ENCODE results near the gene PIP5K1C. TPM values are rescaled to one million over a fixed set of nuclear protein-coding genes. Genes with fewer than 3 reads are reported as not detected.

The PIP5K1C gene
- total RNA-seq, 1 experiment from 2014 or later = 26.9 TPM

DNA sequence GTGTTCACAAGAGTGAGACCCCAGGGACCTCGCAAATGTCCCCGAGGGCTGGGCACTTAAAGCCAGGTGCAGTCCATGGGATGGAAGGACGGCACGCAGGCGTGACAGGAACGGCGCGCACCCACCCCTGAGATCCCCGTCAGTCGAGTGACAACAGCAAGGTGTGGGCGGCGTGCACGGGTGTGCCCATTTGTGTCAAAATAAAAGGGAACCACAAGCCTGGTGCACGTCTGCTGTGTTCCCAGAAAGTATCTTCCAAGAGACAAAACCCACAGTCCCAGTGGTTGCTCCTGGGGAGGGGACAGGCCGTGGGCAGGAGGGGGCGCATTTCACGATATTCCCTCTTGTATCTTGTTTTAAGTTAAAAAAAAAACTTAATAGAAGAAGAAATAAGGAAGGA lies 58.0 kb downstream of the PIP5K1C start:
- peak overlapping the region; percentile 36; the same call in 1 of the 2 replicates for H3K4me2 ChIP-seq (ENCODE audit: low read length)
- DNase-seq (ENCODE audit: low read depth, low spot score) (no peak), ATAC-seq (no peak)
- H3K4me1 ChIP-seq (ENCODE audit: control insufficient read depth in 1 of 2, insufficient read depth in 2 of 2, low read length in 2 of 2) = peaks cover 3 to 10% of the 10 kb centered on the region in 2 experiments; a peak in 3 of 4 replicates
- no peak overlapping the region for H3K4me3 ChIP-seq (replicated peaks in 1 of 2; ENCODE audit: low read depth in 1 of 2, low read length in 2 of 2)
- TF ChIP-seq, protein P1, sequence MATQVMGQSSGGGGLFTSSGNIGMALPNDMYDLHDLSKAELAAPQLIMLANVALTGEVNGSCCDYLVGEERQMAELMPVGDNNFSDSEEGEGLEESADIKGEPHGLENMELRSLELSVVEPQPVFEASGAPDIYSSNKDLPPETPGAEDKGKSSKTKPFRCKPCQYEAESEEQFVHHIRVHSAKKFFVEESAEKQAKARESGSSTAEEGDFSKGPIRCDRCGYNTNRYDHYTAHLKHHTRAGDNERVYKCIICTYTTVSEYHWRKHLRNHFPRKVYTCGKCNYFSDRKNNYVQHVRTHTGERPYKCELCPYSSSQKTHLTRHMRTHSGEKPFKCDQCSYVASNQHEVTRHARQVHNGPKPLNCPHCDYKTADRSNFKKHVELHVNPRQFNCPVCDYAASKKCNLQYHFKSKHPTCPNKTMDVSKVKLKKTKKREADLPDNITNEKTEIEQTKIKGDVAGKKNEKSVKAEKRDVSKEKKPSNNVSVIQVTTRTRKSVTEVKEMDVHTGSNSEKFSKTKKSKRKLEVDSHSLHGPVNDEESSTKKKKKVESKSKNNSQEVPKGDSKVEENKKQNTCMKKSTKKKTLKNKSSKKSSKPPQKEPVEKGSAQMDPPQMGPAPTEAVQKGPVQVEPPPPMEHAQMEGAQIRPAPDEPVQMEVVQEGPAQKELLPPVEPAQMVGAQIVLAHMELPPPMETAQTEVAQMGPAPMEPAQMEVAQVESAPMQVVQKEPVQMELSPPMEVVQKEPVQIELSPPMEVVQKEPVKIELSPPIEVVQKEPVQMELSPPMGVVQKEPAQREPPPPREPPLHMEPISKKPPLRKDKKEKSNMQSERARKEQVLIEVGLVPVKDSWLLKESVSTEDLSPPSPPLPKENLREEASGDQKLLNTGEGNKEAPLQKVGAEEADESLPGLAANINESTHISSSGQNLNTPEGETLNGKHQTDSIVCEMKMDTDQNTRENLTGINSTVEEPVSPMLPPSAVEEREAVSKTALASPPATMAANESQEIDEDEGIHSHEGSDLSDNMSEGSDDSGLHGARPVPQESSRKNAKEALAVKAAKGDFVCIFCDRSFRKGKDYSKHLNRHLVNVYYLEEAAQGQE (IDR thresholded peaks at IDR 0.05; ENCODE audit: low read depth) = no peak
- TF ChIP-seq, protein P2, sequence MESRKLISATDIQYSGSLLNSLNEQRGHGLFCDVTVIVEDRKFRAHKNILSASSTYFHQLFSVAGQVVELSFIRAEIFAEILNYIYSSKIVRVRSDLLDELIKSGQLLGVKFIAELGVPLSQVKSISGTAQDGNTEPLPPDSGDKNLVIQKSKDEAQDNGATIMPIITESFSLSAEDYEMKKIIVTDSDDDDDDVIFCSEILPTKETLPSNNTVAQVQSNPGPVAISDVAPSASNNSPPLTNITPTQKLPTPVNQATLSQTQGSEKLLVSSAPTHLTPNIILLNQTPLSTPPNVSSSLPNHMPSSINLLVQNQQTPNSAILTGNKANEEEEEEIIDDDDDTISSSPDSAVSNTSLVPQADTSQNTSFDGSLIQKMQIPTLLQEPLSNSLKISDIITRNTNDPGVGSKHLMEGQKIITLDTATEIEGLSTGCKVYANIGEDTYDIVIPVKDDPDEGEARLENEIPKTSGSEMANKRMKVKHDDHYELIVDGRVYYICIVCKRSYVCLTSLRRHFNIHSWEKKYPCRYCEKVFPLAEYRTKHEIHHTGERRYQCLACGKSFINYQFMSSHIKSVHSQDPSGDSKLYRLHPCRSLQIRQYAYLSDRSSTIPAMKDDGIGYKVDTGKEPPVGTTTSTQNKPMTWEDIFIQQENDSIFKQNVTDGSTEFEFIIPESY (IDR thresholded peaks at IDR 0.05; ENCODE audit: extremely low read depth, insufficient replicate concordance, low read length) = no peak
- TF ChIP-seq EZH2phosphoT487 (IDR thresholded peaks at IDR 0.05; ENCODE audit: borderline replicate concordance) = no peak
- TF ChIP-seq CEBPB (IDR thresholded peaks at IDR 0.05; ENCODE audit: low read depth) = no peak
- TF ChIP-seq ZNF274 (IDR thresholded peaks at IDR 0.05; ENCODE audit: low read depth, low read length) = no peak
- TF ChIP-seq ELF1 (IDR thresholded peaks at IDR 0.05; ENCODE audit: borderline replicate concordance, low read depth) = no peak
- no peak for TF ChIP-seq EGR1 (IDR thresholded peaks at IDR 0.05; ENCODE audit: low read depth)
- TF ChIP-seq SP1 (IDR thresholded peaks at IDR 0.05; ENCODE audit: low read depth) = no peak
- H3K9me3 ChIP-seq (ENCODE audit: control insufficient read depth in 1 of 2, insufficient read depth in 1 of 2, low read depth in 1 of 2, low read length in 2 of 2) = no peaks in the 10 kb centered on the region
- ChIA-PET RAD21 (ENCODE audit: low non-redundant PET in 1 of 2, low total read pairs in 2 of 2, uncharacterized antibody in 2 of 2, unreplicated experiment in 2 of 2) (no interaction called here), POLR2A (no interaction called here), CTCF (no interaction called here)
- H4K20me1 ChIP-seq (ENCODE audit: insufficient read depth) = no peaks in the 10 kb centered on the region
- intact Hi-C loops (cut with micrococcal nuclease) = no loop called here
- H3K79me2 ChIP-seq (ENCODE audit: insufficient read depth, low read length) = no peaks in the 10 kb centered on the region
- H3K36me3 ChIP-seq (ENCODE audit: control insufficient read depth in 1 of 2, insufficient read depth in 2 of 2, low read length in 2 of 2) = no peaks in the 10 kb centered on the region; a peak in 1 of 4 replicates
- H3K9me2 ChIP-seq (ENCODE audit: insufficient read depth) = no peaks in the 10 kb centered on the region
- H3K27me3 ChIP-seq (ENCODE audit: insufficient read depth, low read length) = no peaks in the 10 kb centered on the region
- BruUV-seq (replicated peaks) = no TSS peak
- no peak overlapping the region for H3K27ac ChIP-seq (ENCODE audit: low read depth, low read length)
- H2AFZ ChIP-seq (ENCODE audit: low read depth, low read length, poor library complexity, severe bottlenecking) = no peak overlapping the region
- no peak overlapping the region for H3K9ac ChIP-seq (ENCODE audit: low read length)
